GM21526 (cell line): ENCODE results near the gene SLC25A25.
"Not testable (repeated sequence)": the region's sequence is repeated elsewhere in the genome, so short reads cannot be mapped to it uniquely, and the experiment has no call there.

Experiments used
- ATAC-seq: cut with Tn5 transposase; IDR thresholded peaks from one replicate; pipeline ENCODE4 v1.9.1; 2021; ENCODE audit warnings: moderate library complexity; ENCODE audit not compliant: unreplicated experiment, low FRiP score

The SLC25A25 gene

DNA sequence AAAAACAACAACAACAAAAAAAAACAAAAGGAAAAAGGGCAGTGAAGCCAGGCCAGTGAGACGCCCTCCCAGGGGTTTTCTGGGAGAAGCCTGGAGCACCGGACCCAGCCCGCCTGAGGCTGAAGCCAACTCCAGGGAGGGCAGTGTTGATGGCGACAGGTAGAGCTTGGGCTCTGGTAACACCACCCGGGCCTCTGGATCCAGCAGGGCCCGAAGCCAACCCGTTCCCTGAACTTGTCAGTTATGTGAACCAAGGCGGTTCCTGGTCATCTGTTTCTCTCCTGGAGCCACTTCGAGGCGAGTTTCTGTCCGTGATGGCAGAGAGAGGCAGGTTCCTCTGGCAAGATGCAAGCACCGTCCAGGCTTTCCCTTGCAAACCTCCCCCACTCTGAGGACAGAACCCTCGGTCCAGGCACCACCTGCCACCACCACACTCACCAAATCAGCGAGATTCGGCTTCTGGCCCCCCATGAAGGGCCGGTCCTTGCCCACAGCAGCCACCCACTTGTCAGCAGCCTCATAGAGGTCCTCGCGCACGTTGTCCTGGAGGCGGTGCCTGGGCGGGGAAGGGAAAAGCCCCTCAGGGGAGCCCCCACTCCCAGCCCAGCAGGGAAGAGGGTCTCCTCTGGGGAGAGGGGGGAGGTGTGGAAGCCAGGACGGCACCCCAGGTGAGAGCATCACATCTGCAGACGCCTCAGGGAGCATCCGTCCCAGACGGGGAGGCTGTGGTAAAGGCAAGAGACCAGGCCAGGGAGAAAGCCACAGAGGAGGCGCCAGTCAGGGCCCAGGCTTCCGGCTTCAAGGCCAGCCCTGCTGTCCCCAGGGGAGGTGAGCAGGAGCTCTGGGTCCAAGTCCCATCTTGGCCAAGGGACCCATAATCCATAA, 54.1 kb downstream of the SLC25A25 start:
- no peak for ATAC-seq

DNA sequence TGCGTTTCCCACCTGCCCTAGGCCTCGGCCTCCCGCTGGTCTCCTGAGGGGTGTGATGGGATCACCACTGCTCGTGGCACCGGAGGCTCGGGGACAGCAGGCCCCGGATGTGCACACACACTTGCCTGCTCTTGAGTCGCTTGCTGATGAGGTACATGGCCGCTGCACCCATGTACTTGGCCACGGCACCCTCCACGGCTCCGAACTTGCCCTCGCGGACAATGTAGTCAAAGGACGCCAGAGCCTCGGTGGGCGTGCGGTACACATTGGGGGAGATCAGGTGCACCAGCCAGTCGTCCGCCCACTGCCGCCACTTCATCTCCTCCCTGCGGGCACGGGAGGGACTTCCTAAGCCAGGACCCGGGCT, 54.8 kb downstream of the SLC25A25 start:
- no peak for ATAC-seq

DNA sequence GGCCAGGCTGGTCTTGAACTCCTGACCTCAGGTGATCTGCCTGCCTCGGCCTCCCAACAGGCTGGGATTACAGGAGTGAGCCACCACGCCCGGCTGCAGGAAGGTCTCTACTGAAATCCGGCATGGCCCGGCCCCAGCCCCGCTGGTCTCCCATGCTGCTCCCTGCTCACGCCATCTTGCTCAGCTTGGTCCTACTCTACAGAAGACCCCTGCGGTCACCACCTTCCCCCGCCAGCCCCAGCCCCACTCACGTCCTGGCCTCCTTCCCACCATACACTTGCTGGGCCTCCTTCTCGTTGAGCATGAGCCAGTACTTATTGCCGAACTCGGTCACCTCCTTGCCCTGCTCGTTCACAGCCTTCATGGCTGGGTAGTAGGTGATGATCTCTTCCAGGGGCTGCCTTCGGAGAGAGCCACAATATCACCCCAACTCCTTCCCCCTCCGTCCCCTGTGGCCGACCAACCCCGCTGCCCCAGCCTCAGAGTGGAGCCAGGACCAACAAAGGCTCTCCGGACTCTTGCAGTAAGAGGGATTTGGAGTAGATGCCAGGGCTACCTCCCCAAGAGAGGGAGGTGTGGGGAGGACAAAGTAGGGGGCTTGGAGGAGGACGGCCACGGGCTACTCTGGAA, 55.5 kb downstream of the SLC25A25 start:
- ATAC-seq, result no peak

DNA sequence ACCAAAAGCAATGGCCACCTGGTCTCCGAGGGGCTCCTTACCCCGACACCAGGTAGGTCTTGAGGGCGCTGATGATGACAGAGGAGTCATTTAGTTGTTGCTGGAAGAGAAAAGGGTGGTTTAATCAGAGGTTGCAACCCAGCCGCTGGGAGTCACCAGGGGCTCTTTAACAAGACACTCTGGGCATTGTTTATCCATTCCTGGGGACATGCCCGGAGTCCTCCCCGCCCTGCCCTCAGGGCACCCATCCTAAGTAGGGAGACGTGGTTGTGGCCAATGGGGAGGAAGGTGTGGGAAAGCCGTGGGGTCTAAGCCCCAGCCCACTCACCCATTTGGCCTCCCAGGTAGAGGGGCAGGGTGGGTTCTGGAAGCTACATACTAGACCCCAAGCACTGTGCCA, 56.4 kb downstream of the SLC25A25 start:
- no peak for ATAC-seq

DNA sequence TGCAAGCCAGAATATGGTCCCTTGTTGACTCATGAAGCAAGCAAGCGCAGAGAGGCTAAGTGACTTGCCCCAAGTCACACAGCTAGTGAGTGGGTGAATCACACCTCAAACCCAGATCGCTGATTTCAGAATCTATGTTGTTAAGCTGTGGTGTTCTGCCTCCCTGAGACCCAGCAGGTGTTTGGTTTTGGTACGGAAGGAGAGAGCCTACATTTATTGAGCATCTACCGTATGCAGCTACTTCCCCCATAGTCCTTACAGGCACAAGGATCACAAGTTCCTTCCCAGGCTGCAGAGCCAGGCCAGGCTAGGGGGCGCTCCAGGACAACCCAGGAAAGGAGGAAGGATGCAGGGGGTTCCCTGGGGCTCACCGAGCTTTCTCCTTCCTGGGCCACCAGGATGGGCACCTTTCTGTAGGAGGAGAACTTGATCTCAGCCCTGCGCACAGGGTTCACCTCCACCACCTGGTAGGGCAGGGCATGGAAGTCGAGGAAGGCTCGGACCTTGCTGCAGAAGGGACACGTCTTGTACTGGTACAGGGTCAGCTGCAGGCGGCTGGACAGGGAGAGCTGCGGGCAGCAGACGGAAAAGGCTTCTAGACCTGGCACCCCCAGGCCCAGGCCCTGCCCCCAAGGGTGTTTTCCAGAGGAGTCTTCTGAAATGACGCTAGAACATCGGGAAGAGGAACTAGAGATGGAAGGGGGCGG, 57.0 kb downstream of the SLC25A25 start:
- no peak for ATAC-seq

DNA sequence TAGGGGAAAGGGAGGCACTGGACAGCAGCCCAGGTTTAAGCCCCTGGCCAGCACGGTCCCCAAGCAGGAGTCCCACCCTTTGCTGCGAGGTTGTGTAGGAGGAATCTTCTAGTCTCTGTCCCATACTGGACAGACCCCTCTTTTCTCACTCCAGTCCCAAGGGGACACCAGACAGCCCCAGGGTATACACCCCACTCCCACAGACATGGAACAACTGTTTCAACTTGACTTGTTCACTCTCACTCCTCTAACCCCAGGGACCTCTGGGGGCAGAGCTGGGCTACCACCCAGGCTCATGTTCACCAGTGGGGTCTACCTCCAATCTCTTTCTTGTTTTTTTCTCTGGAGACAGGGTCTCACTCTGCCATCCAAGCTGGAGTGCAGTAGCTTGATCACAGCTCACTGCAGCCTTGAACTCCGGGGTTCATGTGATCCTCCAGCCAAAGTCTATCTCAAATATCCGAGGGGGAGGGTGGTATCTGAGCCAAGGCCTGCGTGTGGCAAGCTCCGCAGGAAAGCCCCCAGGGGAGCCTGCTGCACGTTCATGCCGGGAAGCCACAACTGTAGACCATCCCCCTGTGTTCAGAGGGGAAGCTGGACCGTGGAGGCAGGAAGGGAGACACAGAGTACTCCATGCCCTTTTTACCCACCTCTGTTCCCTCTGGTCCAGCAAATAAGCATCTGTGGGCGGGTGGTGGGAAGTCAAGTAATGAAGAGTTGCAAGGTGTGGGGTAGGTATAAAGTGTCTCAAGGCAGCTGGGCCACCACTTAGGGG, 57.7 kb downstream of the SLC25A25 start:
- ATAC-seq, result no peak

DNA sequence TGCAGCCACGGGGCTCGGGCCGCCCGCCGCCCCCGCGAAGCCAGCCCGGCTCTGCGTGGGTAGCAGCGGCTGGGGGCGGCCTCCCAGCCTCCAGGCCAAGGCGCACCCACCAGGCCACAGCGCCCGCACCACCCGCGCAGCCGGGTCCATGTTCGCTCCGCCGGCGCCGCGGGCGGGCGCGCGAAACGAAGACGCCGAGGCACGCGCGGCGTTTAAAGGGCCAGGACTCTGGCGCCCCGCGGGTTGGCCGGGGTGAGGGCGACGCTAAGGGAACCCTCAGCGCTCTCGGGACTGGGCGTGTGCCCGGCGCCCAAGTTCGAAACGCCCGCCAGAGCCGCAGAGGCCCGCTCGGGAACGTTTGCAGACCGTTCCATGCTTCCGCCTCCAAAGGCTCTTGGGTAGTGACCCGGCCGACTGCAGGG, 59.5 kb downstream of the SLC25A25 start, which contains the start of gene PTGES2:
Gene PTGES2, minus strand, starts transcription at position 162 of the 422 bp plus-strand sequence. Its CDS starts 12 bp downstream, at position 150.
- peak; percentile 44 for ATAC-seq

DNA sequence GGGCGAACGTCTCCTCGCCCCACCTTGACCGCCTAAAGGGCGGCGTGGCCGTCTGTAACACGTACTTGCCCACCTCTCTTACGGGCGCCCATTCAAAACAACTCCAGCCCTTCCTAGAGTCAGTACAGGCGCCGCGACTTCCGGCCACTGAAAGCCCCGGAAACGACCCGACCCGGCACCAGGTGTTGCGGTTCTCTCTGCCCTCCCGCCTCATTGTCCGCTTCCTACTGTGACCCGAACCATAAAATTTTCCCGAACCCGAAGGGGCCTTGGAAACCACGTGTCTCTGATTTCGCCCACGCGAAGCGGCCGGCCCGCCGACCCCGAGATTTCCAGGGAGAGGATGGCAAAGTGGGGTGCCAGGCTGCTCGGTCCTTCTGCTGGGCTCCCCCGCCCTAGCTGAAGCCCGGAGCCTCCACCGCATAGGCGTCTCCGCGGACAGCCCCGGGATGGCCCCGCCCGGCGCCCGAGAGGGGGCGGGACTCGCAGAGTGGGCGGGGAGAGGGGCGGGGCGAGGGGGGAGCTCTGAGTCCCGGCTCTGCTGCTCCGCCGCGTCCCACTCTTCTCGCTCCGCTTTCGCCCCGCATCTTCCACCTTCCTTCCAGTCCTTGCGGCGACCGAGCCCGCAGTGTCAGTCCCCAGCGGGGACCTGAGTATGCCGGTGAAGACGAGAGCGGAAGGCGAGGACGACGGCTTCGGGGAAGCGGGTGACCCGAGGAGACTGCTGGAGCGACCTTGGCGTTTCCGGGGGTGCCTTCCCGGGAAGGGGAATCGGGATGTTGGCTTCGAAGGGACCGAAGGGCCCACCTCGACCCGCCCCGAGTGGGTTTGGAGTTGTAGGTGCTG, 60.2 kb downstream of the SLC25A25 start:
- peak; percentile 54 for ATAC-seq

DNA sequence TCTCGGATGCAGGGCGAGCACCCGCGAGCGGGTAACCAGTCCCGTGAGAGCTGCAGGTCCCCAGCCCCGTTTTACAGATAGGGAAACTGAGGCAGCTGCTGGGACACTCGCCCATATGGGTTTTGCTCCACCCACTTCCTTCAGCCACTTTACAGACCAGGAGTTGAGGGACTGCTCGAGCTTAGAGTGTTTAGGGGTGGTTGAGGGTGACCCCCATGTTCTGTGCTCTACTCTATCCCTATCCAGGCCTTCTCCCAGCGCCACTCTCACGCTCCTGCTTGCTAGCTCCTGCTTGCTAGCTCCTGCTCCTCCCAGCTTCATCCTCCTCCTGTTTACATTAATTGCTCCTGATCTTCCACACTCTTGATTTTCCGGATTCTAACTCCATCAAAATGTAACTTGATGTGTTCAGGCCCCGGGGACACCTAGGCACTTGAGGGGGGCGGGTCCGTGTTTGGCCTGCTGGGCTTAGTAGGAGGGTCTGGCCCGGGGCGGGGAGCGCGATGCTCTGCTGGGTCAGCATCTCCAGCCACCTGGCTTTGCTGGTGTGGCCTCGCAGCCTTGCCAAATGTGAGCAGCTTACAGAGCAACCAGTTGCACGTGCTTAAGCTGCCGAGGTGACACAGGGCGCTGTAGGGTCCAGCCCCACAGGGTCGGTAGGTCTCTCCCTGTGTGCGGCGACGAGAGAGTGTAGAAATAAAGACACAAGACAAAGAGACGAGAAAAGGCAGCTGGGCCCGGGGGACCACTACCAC, 61.0 kb downstream of the SLC25A25 start:
- ATAC-seq, result no peak

DNA sequence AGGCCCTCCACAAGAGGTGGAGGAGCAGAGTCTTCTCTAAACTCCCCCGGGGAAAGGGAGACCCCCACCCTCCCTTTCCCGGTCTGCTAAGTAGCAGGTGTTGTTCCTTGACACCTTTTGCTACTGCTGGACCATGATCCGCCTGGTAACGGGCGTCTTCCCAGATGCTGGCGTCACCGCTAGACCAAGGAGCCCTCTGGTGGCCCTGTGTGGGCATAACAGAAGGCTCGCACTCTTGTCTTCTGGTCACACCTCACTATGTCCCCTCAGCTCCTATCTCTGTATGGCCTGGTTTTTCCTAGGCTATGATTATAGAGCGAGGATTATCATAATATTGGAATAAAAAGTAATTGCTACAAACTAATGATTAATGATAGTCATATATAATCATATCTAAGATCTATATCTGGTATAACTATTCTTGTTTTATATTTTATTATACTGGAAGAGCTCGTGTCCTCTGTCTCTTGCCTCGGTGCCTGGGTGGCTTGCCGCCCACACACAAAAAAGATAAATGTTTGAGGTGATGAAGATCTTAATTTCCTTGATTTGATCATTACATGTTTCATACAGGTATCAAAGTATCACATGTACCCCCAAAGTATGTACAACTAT, 62.1 kb downstream of the SLC25A25 start:
- ATAC-seq, result not testable (repeated sequence)

DNA sequence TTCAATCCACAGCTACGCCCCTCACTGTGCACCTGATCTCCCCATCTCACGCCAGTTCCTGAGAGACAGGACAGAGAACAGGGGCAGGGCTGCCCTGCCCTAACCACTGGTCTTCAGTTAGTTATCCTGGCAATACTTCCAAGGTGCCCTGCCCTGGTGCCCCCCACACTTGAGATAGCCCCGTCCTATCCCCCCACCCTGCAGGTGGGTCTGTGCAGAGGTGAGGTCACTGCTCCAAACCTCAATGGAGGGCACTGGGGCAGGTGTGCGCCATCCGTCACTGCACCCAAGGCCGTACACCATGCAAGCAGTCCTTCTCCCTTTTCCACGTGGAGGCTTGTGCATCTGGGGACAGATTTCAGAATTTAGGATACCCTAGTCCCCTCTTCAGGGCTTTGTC, 62.6 kb downstream of the SLC25A25 start:
- not testable (repeated sequence) for ATAC-seq

DNA sequence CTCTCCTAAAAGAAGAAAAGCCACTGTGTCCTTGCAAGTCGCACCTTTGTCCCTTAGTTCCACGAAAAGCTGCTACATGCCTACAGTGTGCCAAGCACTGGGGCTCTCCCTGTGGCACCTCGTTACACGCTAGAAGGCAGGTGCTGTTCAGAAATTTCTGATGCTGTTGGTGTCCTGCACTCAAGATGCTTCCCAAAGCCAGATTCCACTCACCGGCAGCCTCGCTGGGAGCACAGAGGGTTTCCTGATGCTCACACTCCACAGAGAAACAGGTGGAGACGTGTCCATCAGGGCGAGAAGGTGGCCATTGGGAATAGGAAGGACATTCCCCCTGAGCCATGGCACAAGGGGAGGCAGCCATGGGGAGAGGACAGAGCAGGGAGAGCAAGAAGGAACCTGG, 63.3 kb downstream of the SLC25A25 start:
- ATAC-seq, result not testable (repeated sequence)

DNA sequence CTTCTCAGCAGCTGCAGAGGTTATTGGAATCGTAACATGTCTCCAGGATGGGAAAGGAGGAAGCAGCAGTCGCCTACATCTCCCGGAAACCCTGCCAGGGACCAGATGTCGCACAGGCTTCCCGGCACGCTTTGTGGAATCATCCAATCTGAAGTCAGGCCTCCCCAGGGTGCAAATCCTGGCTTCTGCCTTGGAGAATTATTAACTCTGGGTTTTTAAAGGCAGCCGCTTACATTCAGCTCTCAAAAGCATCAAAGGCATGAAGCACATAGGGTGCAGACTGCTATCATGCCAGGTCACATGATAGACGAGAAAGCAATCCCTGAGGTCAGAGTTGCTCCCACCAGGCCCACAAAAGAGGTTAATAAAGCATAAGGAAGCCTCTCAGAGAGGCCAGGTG, 64.1 kb downstream of the SLC25A25 start:
- ATAC-seq, result not testable (repeated sequence)

DNA sequence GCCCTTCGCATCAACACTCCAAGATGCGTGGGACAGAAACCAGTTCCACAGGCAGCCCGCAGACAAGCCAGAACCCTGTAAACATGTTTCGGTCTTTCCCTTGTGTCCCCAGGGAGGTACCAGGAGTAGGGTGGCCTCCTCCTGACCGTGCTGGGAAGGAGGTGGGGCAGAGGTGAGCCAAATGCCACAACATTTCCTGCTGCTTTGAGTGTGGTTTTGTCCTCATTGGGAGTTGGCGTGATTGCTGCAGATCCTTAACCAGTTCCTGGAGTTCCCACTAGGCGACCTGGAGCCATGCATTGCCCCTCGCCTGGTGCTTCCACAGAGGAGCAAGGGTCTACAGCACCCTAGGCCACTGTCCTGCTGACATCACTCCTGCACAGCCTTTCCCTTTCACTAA, 67.5 kb downstream of the SLC25A25 start:
- not testable (repeated sequence) for ATAC-seq

DNA sequence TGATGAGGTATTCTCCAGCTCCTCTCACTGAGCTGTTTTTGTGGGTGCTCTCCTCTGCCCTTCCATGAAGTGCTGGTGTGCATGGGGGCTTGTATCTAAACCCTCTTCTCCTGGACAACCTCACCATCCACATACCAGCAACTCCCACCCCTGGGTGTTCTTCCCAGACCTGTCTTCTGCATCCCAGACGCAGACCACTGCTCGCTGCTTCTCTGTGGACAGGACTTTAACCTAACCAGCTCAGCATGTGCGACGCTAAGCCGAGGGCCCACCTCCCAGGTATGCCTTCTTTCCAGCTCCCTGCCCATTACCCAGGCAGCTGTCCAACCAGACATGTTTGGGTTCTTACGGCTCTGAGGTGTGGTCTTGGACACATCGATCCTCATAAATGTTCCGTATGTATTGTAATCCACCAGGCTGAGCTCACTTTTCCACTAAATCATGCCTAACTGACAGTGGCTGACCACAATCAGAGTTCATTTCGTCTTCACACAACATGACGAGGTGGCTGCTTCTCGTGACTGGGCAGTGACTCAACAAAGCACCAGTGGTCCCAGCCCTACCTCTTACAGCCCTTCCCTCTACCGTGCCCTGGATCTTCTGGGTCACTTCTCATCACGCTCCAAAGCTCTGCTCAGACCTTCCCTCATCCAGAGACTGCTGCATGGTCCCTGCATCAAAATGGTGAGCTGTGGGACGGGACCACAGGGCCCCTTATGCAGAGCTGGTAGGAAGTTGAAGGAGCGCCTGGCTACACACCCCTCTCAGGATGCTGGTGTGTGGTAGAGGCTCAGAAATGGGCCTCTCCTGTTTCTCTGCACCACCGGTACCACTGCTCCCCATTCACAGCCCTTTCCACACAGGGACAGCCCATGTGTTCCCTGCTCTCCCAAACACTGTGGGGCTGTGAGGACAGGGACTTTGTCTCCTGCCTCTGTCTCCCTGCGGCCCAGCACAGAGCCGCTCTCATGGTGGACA, 69.1 kb downstream of the SLC25A25 start:
- no peak for ATAC-seq

DNA sequence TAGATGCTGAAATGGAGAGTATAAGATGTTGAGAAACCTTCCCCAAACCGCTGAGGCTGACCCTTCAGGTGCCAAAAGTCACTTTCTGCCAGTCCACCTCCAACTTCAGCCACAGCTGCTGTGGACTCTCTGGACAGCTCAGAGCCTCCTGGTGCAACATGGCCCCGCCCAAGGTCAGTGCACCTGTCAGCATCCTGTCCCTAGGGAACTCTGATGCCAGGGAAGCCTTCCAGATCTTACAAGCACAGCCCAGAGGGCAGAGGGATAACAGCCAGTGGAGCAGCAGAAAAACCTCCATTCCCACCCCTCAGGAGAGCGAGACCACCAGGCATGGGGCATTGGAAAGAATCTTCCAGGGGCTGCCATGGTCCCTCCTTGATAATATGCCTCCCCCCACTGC, 70.0 kb downstream of the SLC25A25 start:
- no peak for ATAC-seq

DNA sequence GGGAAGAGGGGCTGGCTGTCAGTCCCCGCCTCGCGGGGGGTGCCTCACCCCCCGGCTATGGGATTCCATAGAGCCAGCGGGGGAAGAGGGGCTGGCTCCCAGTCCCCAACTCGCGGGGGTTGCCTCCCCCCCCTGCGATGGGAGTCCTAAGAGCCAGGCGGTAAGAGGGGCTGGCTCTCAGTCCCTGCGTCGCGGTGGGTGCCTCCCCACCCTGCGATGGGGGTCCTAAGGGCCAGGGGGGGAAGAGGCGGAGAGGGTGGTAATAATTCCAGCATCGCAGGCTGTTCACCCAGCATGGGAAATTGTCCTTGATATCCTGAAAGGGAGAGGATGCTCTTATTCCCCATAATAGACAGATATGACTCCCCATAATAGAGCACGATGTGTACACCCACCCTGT, 71.6 kb downstream of the SLC25A25 start:
- ATAC-seq, result no peak
